ENCODE measurements around the gene PDZD4. TPM values are rescaled to one million over a fixed set of nuclear protein-coding genes. Genes with fewer than 3 reads are reported as not detected.

Gene PDZD4
- total RNA-seq, 1 donor from 2014 or later = 0.20 TPM

- DNase-seq (ENCODE audit: low read depth, low spot score) = no peak
These were observed 75.2 kb downstream of the PDZD4 start for GRCh38 chrX:153755136-153755535.

Other genes starting within 250 kb of the PDZD4 start
- gene CCNQ, start 231.4 kb downstream of the PDZD4 start, total RNA-seq = 40.4 and 49.2 TPM in 2 replicates
- 0.04 and 0.26 TPM in 2 replicates for gene DUSP9, start 183.3 kb downstream of the PDZD4 start, total RNA-seq
- not detected in 2 replicates for gene PNCK, start 156.7 kb downstream of the PDZD4 start, total RNA-seq
- gene SLC6A8, start 142.6 kb downstream of the PDZD4 start, total RNA-seq = 8.6 and 15.9 TPM in 2 replicates
- 304 and 323 TPM in 2 replicates for gene BCAP31, start 106.2 kb downstream of the PDZD4 start, total RNA-seq
- 9.5 and 9.6 TPM in 2 replicates for gene ABCD1, start 105.7 kb downstream of the PDZD4 start, total RNA-seq
- gene PLXNB3, start 66.3 kb downstream of the PDZD4 start, total RNA-seq = 3.9 and 5.5 TPM in 2 replicates
- under 0.01 and 0.07 TPM in 2 replicates for gene SRPK3, start 49.5 kb downstream of the PDZD4 start, total RNA-seq
- gene IDH3G, start 36.2 kb downstream of the PDZD4 start, total RNA-seq = 41.1 and 58.8 TPM in 2 replicates
- gene SSR4, start 35.9 kb downstream of the PDZD4 start, total RNA-seq = 86.6 and 152 TPM in 2 replicates
- gene L1CAM, start 55.6 kb upstream of the PDZD4 start, total RNA-seq = 0.11 and 0.13 TPM in 2 replicates
- 0.07 TPM in 1 of 2 replicates, not detected in the other for gene AVPR2, start 74.1 kb upstream of the PDZD4 start, total RNA-seq
- 26.5 and 37.0 TPM in 2 replicates for gene ARHGAP4, start 95.7 kb upstream of the PDZD4 start, total RNA-seq
- gene NAA10, start 104.5 kb upstream of the PDZD4 start, total RNA-seq = 97.3 and 113 TPM in 2 replicates
- gene RENBP, start 114.1 kb upstream of the PDZD4 start, total RNA-seq = 4.9 and 8.5 TPM in 2 replicates
- 14.8 and 22.9 TPM in 2 replicates for gene HCFC1, start 141.3 kb upstream of the PDZD4 start, total RNA-seq
- gene TMEM187, start 142.2 kb upstream of the PDZD4 start, total RNA-seq = 2.9 and 5.3 TPM in 2 replicates
- 93.2 and 98.0 TPM in 2 replicates for gene IRAK1, start 189.4 kb upstream of the PDZD4 start, total RNA-seq

All from pulmonary artery endothelial cell (primary cell).